Brain microvascular endothelial cell (primary cell): ENCODE data around the gene SIGLEC14.

Source experiments
- DNase-seq: peaks from one replicate; pipeline ENCODE4 v3.0.0-alpha.2; 2020
- H3K27ac ChIP-seq: fragments of 250-450 bp; sonication (Bioruptor Pico); 2 replicates; pipeline ENCODE4 v1.5.1; 2020; ENCODE audit warnings: mild to moderate bottlenecking, moderate library complexity
- H3K27me3 ChIP-seq: fragments of 250-450 bp; sonication (Bioruptor Pico); replicated peaks from 2 replicates; pipeline ENCODE4 v1.5.1; 2020; ENCODE audit warnings: mild to moderate bottlenecking
- H3K36me3 ChIP-seq: fragments of 250-450 bp; sonication (Bioruptor Pico); replicated peaks from 2 replicates; pipeline ENCODE4 v1.5.1; 2020; ENCODE audit warnings: mild to moderate bottlenecking
- H3K4me3 ChIP-seq: 2 replicates; pipeline ENCODE4 v1.5.1; 2011; ENCODE audit warnings: low read depth, mild to moderate bottlenecking, control low read depth, low read length, moderate library complexity
- CTCF ChIP-seq: IDR thresholded peaks from 2 replicates; pipeline ENCODE4 v1.5.1; 2011; ENCODE audit warnings: low read depth, mild to moderate bottlenecking, moderate library complexity, low read length, control low read depth, inconsistent platforms; ENCODE audit errors: missing control alignments
- in situ Hi-C: cut with HindIII; loops from 2 replicates; pipeline ENCODE4 v1.10.0; 2017; ENCODE audit warnings: low sequenced_read_pairs, low pct_ligation_motif_present

The SIGLEC14 gene

GRCh38 chr19:51594774-51595109, 51.9 kb downstream of the SIGLEC14 start:
- no peak for DNase-seq
- Histone ChIP-seq H3K27ac (peak overlapping the region; percentile 24), H3K27me3 (no peaks in the 10 kb centered on the region), H3K4me3 (peak overlapping the region; percentile 77), H3K36me3 (peaks cover under 1% of the 10 kb centered on the region)
- in situ Hi-C loops: no loop called here
- TF ChIP-seq CTCF: no peak

DNA sequence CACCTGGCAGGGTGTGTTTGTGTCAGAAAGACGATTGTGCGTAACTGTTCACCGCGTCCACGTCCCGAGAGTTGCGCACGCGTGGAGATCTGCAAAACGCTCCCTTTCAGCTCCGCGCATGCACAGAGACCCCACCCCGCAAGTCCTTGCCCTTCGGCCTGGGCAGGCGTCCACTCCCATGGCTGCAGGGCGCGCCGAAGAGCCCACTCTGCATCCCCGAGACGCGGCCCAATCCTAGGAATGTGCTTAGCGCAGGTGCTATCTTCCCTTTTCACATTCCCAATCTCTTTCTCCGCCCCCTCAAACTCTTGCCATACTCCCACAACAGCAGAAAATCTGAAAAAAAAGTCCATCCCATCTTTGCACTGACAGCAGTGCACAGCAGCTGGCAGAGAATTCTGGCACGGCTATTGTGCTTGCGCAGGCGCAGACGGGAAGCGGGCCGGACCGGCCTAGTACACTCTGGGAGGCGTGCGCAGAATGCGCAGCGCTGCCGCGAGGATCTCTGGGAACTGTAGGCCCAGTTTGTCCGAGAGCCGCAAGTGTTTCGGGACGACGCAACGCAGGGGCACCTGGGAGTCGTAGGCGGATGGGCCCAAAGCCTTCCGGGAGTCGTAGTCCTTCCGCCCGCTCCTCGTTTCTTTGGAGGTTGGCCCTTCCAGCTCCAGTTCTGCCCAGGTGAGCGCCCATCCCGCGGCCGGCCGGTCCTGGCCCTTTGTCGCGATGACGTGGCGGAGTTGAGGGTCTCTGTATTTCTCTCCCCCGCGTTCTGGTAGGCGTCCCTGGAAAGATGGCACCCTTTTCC, 52.5 kb downstream of the SIGLEC14 start:
- Histone ChIP-seq H3K36me3 (peaks cover 4% of the 10 kb centered on the region), H3K4me3 (peak overlapping the region; percentile 77), H3K27me3 (no peaks in the 10 kb centered on the region), H3K27ac (peak overlapping the region; percentile 24)
- TF ChIP-seq CTCF: no peak
- in situ Hi-C loops: no loop called here
- DNase-seq: peak; percentile 98

DNA sequence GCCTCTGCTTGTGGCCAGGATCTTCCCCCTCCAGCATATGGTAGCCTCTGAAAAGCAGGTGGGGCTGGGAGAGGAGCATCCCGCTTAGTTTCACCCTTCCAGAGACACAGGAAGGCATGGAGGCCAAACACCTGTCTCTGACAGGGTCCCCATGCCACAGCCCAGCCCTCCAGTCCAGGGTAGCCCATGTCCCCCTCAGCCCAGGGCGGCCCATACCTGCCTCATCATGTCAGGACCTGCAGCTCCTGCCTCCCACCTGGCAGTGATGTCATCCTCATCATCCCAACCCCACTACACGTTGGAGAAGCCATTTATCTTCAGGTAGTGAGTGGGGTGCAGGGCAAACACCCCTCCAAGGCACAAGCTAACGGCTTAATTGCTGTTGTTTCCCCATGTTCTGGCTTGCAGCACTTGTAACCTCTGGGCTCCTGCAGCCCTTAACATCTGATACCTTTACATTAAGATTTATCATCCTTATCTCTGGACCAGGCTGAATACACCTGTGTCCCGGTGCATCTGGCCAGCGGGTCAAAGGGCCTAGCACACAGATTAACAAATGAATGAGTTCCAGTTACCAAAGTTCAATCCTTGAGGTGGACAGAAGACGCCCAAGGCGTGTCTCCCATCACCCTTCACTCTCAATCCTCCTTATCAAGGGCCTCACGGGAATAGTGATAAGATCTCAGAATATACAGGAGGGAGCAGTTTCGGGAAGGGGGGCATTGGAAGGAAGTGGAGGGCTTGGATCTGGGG, 53.3 kb downstream of the SIGLEC14 start:
- Histone ChIP-seq H3K27me3 (no peaks in the 10 kb centered on the region), H3K36me3 (peaks cover 4% of the 10 kb centered on the region), H3K4me3 (peak overlapping the region; percentile 77), H3K27ac (no peak overlapping the region)
- DNase-seq: no peak
- in situ Hi-C loops: no loop called here
- no peak for TF ChIP-seq CTCF
